Measurements from ENCODE around the gene C20orf202.
"Not testable (repeated sequence)": the region's sequence is repeated elsewhere in the genome, so short reads cannot be mapped to it uniquely, and the experiment has no call there.

C20orf202 gene

GRCh38 chr20:1242530-1242929 is 39.3 kb downstream of the C20orf202 start:
- DNase-seq (ENCODE audit: low spot score) (peak; percentile 77), FAIRE-seq (peak; percentile 95)

GRCh38 chr20:1245578-1245977 is 42.3 kb downstream of the C20orf202 start:
- DNase-seq (ENCODE audit: low spot score) (no peak), FAIRE-seq (no peak)

- DNase-seq (ENCODE audit: low spot score) (no peak), FAIRE-seq (no peak)
Observed at GRCh38 chr20:1247689-1248088, 44.4 kb downstream of the C20orf202 start.

GRCh38 chr20:1250282-1250681 is 47.0 kb downstream of the C20orf202 start:
- not testable (repeated sequence) for DNase-seq (ENCODE audit: low spot score); FAIRE-seq

- FAIRE-seq (no peak), DNase-seq (ENCODE audit: low spot score) (no peak)
Observed at GRCh38 chr20:1252416-1252815, 49.2 kb downstream of the C20orf202 start.

GRCh38 chr20:1254254-1254653 is 51.0 kb downstream of the C20orf202 start:
- FAIRE-seq: no peak
- no peak for DNase-seq (ENCODE audit: low spot score)

GRCh38 chr20:1255675-1256074 is 52.4 kb downstream of the C20orf202 start:
- FAIRE-seq (no peak), DNase-seq (ENCODE audit: low spot score) (no peak)
